HL-60/S4 (cell line): ENCODE results near the gene C19orf81.
"Not testable (repeated sequence)": the region's sequence is repeated elsewhere in the genome, so short reads cannot be mapped to it uniquely, and the experiment has no call there.

Experiments used
- in situ Hi-C: fragments of 300-500 bp; cut with MboI; formaldehyde crosslinking; loops from 2 replicates; pipeline ENCODE4 v1.14.3; 2022; ENCODE audit warnings: low sequenced_read_pairs

C19orf81 gene

DNA sequence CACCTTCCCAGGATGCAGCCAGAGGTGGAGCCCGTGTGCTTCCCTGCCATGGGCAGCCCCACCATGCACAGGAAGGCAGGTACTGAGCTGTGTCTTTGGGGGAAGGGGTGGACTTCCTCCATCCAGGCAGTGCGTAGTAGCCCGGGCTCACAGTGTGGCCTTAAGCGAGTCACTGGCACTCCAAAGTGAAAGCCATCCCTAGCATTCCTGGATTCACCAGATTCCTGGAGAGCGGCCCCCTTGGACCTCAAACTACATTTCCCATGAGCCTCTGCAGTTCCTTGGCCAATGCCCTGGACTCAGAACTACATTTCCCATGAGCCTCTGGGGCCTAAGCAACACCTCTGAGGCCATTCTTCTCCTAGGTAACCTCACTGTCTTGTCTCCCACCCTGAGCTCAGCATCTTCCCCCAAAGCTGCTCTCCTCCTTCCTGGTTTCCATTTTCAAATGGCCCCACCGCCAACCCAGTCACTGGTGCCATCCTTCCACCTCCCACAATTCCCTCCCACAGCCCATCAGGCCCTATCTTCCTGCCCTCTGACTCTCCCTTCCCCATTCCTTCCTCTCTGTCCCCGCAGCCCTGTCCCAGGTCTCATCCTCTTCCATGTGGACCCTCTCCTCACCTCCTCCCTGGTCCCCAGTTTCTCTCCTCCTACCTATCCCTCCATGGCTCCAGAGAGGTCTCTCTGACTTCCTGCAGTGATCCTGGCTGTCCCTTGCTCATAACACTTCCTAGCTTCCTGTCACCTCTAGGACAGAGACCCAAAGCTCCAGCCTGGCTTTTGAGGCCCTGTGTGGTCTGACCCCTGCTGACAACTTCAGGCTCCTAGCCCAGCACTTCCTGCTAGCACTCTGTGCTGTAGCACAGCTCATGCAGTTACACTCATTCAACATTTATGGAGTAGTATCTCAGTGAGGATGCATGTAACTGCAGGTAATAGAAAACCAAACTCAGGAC, at the start of gene C19orf81:
Gene C19orf81, plus strand, starts transcription at position 13 of the 959 bp plus-strand sequence. Its CDS starts 0 bp downstream, at position 13.
- in situ Hi-C loops: no loop called here

DNA sequence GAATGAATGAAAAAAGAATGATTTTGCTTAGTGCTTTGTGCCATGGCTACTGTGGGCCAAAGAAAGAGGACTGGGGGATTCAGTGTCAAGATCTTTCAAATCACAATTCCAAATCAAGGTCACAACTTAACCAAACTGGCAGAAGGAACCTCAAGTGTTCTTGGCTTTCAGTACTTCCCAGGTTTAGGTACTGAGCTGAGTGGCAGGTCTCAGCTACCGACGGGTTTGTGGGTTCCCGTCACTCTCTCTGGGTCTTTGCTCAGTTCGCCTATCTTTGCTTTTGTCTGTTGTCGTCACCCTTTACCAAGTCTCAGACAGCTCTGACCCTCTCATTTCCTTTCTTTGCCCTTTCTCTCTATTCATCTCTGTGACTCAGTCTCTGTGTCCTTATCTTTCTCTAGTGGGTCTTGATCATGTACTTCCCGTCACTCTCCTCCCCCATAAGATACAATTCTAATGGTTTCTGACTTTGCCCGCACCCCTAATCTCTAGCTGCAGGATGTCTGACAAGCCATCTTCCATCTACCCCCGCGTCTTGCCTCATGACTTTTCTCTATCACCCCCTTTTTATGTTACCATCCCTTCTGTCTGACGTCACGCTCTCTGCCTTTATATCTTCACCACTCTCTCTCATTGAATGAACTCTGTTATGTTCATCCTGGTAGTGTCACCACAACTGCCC, 47.7 kb upstream of the C19orf81 start:
- in situ Hi-C loops: no loop called here

DNA sequence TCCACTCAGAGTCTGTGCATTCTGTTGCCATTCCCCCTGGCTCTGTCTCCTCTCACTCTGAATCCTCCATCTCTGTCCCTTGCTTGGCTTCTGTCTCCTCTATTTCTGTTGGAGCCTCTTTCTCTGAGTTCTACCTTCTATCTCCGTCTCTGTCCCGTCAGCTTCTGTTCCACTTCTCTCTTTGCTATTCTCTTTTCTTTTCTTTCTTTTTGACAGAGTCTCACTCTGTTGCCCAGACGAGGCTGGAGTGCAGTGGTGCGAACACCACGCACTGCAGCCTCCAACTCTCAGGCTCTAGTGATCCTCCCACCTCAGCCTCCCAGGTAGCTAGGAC, 47.2 kb upstream of the C19orf81 start:
- in situ Hi-C loops: no loop called here

DNA sequence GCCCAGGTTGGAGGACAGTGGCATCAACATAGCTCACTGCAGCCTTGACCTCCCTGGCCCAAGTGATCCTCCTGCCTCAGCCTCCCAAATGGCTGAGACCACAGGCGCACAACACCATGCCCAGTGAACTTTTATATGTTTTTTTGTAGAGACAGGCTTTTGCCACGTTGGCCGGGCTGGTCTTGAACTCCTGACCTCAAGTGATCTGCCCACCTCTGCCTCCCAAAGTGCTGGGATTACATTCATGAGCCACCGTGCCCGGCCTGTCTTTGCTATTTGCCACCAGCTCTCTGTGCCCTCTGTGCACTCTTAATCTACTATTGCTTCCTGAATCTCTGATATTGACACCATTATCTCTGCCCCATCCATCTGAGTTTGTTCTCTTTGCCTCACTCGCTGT, 46.7 kb upstream of the C19orf81 start:
- in situ Hi-C loops: no loop called here

DNA sequence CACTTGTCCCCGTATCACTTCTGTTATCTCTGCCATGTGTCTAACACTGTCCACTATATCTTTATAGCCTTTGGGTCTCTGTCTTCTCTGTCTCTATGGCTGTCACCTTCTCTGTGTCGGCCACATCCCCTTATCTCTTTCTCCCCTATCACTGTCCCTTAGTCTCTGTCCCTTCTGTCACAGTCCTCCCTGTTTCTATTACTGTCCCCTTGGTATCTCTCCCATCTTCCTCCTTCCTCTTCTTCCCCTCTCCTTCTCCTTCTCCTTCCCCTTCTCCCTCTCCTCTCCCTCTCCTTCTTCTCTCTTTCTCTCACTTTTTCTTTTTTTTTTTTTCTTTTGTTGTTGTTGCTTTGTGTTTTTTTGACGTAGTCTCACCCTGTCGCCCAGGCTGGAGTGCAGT, 46.3 kb upstream of the C19orf81 start:
- in situ Hi-C loops: no loop called here

DNA sequence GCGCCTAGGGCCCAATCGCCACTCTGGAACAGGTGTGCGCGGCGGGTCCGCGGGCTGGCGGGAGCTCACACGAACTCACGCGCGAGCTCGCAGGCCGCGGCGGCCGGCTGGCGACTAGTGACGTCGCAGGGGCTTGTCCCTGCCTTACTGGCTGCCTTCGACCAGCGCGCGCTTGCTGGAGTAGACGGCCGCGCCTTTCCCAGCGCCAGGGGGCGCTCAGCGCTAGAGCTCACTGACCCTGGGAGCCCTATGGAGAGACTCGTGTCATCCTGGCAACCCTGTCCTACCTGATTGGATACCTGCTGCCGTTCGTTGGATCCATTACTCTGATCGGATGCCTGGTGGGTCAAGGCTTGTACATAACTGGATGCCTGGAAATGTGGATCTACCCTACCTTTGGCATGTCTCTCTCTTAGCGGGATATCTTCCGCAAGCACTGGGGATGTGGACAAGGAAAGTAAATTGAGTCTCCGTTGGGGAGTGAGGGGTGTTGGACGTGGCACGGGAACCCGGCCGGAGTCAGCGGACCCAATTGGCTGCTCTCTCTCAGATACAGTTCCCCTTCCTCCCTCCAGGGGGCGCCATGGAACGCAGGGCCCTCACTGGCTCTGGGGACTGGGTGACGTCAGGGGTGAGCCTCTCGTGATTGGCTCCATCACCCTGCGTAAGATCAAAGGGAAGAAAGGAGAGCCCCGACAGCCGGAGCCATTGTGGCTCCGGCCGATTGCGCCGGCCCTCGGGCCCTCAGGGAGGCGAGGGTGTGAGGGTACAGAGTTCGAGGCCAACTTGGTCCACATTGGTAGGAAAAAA, 44.8 kb upstream of the C19orf81 start:
- in situ Hi-C loops: not testable (repeated sequence)

DNA sequence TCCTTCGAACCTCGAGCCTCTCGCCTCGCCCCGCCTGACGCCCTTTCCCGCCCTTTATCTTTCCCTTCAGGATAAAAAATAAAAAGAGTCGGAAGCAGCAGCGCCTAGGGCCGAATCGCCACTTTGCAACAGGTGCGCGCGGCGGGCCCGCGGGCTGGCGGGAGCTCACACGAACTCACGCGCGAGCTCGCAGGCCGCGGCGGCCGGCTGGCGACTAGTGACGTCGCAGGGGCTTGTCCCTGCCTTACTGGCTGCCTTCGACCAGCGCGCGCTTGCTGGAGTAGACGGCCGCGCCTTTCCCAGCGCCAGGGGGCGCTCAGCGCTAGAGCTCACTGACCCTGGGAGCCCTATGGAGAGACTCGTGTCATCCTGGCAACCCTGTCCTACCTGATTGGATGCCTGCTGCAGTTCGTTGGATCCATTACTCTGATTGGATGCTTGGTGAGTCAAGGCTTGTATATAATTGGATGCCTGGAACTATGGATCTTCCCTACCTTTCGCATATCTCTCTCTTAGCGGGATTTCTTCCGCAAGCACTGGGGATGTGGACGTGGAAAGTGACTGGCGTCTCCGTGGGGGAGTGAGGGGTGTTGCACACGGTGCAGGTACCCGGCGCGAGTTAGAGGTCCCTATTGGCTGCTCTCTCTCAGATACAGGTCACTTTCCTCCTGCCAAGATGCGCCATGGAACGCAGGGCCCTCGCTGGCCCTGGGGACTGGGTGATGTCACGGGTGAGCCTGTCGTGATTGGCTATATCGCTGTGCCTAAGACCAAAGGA, 43.0 kb upstream of the C19orf81 start:
- in situ Hi-C loops: not testable (repeated sequence)

DNA sequence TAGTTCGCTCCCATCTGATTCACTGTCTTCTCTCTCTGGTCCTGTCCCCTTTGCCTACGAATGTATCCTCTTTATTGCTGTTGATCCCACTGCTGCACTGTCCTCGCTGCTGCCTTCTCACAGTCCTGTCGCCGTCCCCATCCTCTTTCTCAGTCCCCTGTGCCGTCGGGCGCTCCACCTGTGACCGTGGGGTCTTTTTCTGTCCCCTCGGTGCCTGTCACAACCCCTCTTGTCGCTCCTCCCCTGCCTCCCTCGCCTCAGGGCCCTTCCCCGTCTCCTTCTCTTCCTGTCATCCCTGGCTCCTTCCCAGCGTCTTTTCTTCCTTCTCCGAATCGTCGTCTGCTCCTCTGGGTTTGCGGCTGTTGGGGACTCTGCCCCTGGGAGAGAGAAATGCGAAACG, 41.9 kb upstream of the C19orf81 start:
- in situ Hi-C loops: no loop called here

DNA sequence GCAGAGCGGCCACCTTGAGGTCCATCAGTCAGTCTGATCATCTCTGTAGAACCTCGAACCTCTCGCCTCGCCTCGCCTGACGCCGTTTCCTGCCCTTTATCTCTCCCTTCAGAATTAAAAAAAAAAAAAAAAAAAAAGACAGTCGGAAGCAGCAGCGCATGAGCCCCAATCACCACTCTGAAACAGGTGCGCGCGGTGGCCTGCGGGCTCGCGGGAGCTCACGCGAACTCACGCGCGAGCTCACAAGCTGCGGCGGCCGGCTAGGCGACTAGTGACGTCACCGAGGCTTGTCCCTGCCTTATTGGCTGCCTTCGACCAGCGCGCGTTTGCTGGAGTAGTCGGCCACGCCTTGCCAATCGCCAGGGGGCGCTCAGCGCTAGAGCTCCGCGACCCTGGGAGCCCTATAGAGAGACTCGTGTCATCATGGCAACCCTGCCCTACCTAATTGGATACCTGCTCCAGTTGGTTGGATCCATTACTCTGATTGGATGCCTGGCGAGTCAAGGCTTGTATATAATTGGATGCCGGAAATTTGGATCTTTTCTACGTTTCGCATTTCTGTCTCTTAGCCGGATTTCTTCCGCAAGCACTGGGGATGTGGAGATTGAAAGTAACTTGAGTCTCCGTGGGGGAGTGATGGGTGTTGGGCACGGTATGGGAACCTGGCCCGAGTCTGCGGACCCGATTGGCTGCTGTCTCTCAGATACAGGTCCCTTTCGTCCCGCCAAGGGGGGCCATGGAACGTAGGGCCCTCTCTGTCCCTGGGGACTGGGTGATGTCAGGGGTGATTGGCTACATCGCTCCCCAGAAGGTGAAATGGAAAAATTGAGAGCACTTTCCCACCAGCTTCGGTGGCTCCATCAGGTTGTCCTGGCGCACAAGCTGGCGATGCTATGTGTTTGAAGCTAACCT, 41.1 kb upstream of the C19orf81 start:
- in situ Hi-C loops: no loop called here

DNA sequence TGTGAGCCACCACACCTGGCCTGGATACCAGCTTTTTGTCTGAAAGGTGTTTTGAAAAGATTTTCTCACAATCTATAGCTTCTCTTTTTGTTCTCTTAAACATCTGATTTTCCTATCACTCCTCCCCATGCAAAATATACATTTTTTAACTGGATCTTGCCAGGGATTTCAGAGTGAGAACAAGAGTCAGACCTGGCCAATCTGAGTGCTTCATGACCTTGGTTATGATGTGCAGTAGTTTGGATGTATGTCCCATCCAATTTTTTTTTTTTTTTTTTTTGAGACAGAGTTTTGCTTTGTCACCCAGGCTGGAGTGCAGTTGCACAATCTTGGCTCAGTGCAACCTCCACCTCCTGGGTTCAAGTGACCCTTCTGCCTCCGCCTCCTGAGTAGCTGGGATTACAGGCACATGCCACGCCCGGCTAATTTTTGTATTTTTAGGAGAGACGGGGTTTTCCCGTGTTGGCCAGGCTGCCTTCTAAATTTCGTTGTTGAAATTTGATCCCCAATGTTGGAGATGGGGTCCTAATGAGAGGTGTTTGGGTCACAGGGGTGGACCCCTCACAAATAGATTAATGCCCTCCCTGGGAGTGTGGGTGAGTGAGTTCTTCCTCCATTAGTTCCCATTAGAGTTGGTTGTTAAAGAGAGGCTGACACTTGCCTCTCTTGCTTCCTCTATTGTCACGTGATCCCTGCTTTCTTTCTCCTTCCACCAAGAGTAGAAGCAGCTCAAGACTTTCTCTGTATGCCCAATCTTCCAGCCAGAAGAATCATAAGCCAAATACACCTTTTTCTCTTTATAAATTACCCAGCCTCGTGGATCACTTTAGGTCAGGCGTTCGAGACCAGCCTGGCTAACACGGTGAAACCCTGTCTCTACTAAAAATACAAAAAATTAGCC, 36.5 kb upstream of the C19orf81 start:
- in situ Hi-C loops: not testable (repeated sequence)

DNA sequence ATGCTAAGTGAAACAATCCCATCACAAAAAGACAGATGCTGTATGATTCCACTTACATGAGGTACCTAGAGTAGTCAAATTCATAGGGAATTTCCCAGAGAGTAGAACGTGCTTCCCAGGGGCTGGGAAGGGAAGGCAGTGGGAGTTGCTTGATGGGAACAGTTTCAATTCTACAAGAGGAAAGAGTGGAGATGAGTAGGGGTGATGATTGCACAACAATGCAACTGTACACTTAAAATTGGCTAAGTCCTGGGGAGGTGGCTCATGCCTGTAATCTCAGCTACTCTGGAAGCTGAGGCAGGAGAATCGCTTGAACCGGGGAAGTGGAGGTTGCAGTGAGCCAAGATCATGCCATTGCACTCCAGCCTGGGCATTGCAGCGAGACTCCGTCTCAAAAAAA, 30.9 kb upstream of the C19orf81 start:
- in situ Hi-C loops: not testable (repeated sequence)

DNA sequence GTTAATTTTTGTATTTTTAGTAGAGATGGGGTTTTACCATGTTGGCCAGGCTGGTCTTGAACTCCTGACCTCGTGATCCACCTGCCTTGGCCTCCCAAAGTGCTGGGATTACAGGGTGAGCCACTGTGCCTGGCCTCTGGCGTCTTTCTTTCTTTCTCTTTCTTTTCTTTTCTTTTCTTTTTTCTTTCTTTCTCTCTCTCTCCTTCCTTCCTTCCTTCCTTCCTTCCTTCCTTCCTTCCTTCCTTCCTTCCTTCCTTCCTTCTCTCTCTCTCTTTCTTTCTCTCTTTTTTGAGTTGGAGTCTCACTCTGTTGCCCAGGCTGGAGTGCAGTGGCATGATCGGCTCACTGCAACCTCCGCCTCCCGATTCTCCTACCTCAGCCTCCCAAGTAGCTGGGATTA, 30.1 kb upstream of the C19orf81 start:
- in situ Hi-C loops: not testable (repeated sequence)

DNA sequence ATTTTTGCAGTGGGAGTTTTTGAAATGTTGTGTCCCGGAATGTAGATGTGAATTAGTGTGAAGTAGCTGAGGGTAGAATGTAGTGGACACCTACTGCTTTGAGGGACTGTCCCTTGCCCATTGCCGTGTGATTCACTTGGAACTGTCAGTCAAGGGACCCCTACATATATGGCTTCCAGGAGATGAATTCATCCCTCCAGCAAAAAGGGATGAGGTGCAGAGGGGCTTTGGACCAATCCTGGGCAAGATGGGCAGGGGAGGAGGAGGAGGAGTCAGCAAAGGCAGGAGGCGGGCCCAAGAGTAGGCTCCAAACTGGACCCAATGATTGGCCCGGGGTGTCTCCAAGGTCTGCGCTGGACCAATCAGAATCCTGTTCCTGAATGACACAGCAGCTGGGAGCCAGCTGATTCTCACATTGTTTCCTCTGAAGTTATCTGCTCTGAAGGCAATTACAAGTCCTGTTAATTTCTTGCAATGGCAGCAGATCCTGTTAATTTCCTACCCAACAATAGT, 28.8 kb upstream of the C19orf81 start:
- in situ Hi-C loops: not testable (repeated sequence)

DNA sequence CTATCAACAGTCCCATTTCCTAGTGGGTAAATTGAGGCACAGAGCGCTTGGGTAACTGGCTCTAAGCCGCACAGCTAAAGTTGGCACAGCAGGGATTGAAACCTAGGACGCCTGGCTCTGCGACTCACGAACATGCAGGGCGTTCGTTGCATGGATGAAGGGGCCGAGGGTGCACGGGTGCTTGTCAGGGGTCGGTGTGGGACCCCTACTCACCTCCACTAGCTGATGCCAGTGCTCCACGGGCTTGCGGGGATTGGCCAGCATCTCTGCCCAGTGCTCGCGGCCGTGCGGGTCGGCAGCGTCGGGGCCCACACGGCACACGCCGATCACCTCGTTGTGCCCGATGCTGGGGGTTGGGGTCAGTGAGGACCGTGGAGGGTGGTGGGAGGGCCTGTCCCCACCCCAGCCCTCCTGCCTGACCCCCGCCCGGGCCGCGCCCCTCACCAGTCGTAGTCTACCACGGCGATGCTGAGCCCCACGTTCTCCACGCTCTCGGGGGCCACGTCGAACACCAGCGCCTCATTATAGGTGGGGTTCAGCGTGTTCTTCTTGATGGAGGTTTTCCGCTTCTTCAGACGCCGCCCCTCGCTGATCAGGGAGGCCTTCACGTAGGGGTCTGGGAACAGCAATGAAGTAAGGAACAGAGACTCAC, 24.2 kb upstream of the C19orf81 start:
- in situ Hi-C loops: no loop called here

DNA sequence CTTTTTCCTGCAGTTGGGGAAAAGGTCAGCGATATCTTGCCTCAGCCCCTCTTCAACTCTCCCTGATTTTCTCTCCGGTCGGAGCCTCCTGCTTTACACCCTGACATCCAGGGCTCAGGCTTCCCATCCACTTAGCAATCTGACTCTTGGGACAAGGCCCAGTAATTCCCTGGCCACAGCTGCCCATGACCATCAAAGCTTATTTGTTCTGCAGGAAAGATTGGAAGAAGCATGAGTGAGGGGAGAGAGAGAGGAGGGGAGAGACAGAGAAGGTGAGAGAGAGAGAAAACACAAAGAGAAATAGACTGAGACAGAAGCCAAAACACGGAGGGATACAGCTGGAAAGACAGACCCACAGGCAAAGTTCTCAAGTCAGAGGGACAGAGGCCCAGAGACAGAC, 23.2 kb upstream of the C19orf81 start:
- in situ Hi-C loops: no loop called here

DNA sequence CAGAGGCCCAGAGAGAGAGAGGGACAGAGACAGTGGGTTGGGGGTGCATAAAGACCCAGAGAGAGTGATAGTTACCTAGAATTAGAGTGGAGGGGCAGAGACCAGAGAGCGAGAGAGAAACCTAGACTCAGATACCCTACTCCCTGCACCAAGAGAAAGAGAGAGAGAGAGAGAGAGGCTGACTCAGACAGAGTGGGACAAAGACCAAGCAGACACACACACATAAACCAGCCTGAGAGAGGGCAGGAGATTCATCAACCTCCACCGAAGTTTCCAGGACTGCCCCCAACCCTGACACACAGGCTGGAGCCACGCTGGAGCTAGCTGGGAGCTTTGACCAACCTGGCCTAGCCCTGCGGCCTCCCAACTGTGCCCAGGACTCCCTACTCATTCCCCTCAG, 22.4 kb upstream of the C19orf81 start:
- in situ Hi-C loops: no loop called here

DNA sequence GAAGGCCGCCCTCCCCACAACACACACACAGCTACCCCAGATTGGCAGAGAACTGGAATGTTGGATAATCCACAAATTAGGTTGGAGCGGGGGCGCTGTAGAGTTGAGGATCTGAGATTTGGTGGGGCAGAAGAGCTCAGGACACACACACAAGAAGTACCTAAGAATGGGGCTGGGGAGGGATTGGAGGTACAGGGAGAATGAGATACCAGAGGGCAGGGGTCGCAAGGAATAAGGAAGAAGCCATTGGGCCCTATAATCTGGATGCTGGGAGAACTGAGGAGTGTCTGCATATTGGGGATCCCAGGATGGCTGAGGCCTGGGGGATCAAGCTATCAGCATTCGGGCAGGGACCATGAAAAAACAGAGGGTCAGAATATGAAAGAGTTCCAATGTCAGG, 21.1 kb upstream of the C19orf81 start:
- in situ Hi-C loops: no loop called here

DNA sequence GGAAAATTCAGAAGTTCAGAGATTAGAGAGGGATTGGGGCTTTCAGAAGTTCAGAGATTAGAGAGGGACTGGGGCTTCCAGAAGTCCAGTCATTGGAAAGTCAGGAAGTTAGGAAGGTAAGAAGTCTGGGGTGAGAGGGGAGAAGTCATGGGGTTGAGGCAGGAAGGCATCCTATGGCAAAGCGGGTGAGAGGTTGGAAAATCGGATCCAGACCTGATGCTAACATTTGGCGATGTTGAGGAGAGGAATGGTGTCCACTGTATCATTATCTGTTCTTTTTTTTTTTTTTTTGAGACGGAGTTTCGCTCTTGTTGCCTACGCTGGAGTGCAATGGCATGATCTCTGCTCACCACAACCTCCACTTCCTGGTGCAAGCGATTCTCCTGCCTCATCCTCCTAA, 20.7 kb upstream of the C19orf81 start:
- in situ Hi-C loops: no loop called here
